GM23248 (cell line): Measurements from ENCODE around the gene ST8SIA4.

Source experiments
- EZH2 ChIP-seq: fragments of 200-600 bp; sonication (generic); IDR thresholded peaks from 2 replicates; pipeline ENCODE4 v1.6.1; 2018; ENCODE audit warnings: antibody characterized with exemption, mild to moderate bottlenecking; ENCODE audit not compliant: insufficient read depth, poor library complexity, severe bottlenecking
- EZH2phosphoT487 ChIP-seq: fragments of 200-600 bp; sonication (generic); IDR thresholded peaks from 2 replicates; pipeline ENCODE4 v1.6.1; 2018; ENCODE audit warnings: antibody characterized with exemption, moderate library complexity, mild to moderate bottlenecking, low read depth; ENCODE audit not compliant: insufficient read depth

- TF ChIP-seq EZH2phosphoT487 (no peak), EZH2 (no peak)
These were observed 65.0 kb downstream of the ST8SIA4 start for GRCh38 chr5:100838048-100838473.
